Kidney (tissue), 14 donors: ENCODE results near the gene DHRS13. TPM values are rescaled to one million over a fixed set of nuclear protein-coding genes. Genes with fewer than 3 reads are reported as not detected.

Source experiments
- DNase-seq, 5 donors: peaks; one replicate each; pipeline ENCODE4 v3.0.0-alpha.2; 2013 to 2020
- FAIRE-seq: peaks from 2 replicates; lab custom pipeline; 2012; peaks lifted over from hg19 to GRCh38; lab: Jason Lieb, UNC
- H3K27ac ChIP-seq, 2 donors: one replicate each; pipeline ENCODE4 v1.7.0; 2013; ENCODE audit warnings: low read depth in 2 of 2, low read length in 2 of 2, inconsistent platforms in 1 of 2
- H3K27me3 ChIP-seq: one replicate; pipeline ENCODE4 v1.7.1; 2013; ENCODE audit warnings: low read length, inconsistent platforms; ENCODE audit not compliant: control insufficient read depth, insufficient read depth
- H3K36me3 ChIP-seq, 3 donors: one replicate each; pipeline versions ENCODE4 v1.7.0 to v1.7.1; 2013; ENCODE audit warnings: low read length in 3 of 3, control low read depth in 1 of 3, inconsistent platforms in 1 of 3; ENCODE audit not compliant: insufficient read depth in 3 of 3, control insufficient read depth in 2 of 3
- H3K4me1 ChIP-seq, 3 donors: one replicate each; pipeline versions ENCODE4 v1.7.0 to v1.7.1; 2013; ENCODE audit warnings: low read length in 3 of 3, inconsistent platforms in 1 of 3, low read depth in 1 of 3; ENCODE audit not compliant: control insufficient read depth in 2 of 3, insufficient read depth in 2 of 3
- H3K4me3 ChIP-seq, 3 donors: one replicate each; pipeline versions ENCODE4 v1.7.0 to v1.8.1; 2013; ENCODE audit warnings: low read length in 3 of 3, control low read depth in 1 of 3, inconsistent platforms in 1 of 3
- H3K9ac ChIP-seq, 3 donors: one replicate each; pipeline versions ENCODE4 v1.7.0 to v1.7.1; 2013; ENCODE audit warnings: low read length in 3 of 3, control low read depth in 1 of 3, inconsistent platforms in 1 of 3
- H3K9me3 ChIP-seq, 3 donors: one replicate each; pipeline versions ENCODE4 v1.7.0 to v1.7.1; 2013; ENCODE audit warnings: low read length in 3 of 3, control low read depth in 1 of 3, inconsistent platforms in 1 of 3; ENCODE audit not compliant: control insufficient read depth in 2 of 3, insufficient read depth in 1 of 3
- intact Hi-C: fragments of 100-400 bp; cut with DNase I; formaldehyde crosslinking; loops from one replicate; pipeline ENCODE4 v1.11.1; 2022
- polyA plus RNA-seq: library from polyadenylated mRNA; stranded (reverse); fragments of 350-450 nt; fragmentation: Illumina TruSeq; extraction: RNeasy Lipid Tissue Mini Kit (QIAGEN cat#74804); gene quantifications from one replicate; pipeline ENCODE4 v1.2.3, GENCODE V29; 2014; ENCODE audit warnings: low read depth, low replicate concordance; ENCODE audit not compliant: insufficient read depth
- total RNA-seq: library from RNA; stranded (reverse); fragmentation: NEBNext Ultra II Directional; extraction: Animal tissue kit (Norgen Biotek cat#: 25700); gene quantifications from one replicate; pipeline ENCODE4 v1.2.1, GENCODE V29; 2021
- TF ChIP-seq, protein P1 (sequence below): IDR thresholded peaks from 3 replicates; pipeline ENCODE4 v1.5.1; 2012; ENCODE audit warnings: mild to moderate bottlenecking, moderate library complexity, borderline replicate concordance; ENCODE audit not compliant: insufficient read depth; ENCODE audit errors: extremely low read depth
- donor health status: control.
- donor health status: control.
- donor health status: control.
- donor health status: control.
- donor health status: control.
- donor health status: DM: yes; HTN: yes; CAD: no.
- donor health status: Normal renal cell carcinoma (clear cell type).

The DHRS13 gene
- total and polyA plus RNA-seq, 2 donors from 2014 or later, result 21.6 to 29.5 TPM

DNA sequence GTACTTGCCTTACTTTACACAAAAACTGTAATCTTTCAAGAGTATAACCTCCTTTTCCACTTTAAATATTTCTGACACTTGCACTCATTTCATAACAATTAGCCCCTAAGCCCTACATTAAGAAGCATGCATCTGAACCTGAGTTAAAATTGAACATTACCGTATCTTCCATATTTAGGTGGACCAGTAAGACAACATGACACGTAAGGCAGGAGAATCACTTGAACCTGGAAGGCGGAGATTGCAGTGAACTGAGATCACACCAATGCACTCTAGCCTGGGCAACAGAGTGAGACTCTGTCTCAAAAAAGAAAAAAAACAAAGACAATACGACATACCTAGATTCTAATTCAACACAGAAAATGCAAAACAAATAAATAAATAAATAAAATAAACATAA is 41.5 kb upstream of the DHRS13 start:
- no peaks in the 10 kb centered on the region for H3K27me3 ChIP-seq
- H3K4me3 ChIP-seq, result no peak overlapping the region
- no peak overlapping the region for H3K9ac ChIP-seq
- H3K4me1 ChIP-seq, result peaks cover 5 to 25% (median 20%) of the 10 kb centered on the region in 3 donors
- intact Hi-C loops, result no loop called here
- no peak overlapping the region for H3K27ac ChIP-seq
- TF ChIP-seq, protein P1, sequence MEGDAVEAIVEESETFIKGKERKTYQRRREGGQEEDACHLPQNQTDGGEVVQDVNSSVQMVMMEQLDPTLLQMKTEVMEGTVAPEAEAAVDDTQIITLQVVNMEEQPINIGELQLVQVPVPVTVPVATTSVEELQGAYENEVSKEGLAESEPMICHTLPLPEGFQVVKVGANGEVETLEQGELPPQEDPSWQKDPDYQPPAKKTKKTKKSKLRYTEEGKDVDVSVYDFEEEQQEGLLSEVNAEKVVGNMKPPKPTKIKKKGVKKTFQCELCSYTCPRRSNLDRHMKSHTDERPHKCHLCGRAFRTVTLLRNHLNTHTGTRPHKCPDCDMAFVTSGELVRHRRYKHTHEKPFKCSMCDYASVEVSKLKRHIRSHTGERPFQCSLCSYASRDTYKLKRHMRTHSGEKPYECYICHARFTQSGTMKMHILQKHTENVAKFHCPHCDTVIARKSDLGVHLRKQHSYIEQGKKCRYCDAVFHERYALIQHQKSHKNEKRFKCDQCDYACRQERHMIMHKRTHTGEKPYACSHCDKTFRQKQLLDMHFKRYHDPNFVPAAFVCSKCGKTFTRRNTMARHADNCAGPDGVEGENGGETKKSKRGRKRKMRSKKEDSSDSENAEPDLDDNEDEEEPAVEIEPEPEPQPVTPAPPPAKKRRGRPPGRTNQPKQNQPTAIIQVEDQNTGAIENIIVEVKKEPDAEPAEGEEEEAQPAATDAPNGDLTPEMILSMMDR, result no peak
- no peaks in the 10 kb centered on the region for H3K9me3 ChIP-seq
- DNase-seq, result no peak
- peaks cover 0 to 4% (median 2%) of the 10 kb centered on the region in 3 donors for H3K36me3 ChIP-seq
- no peak for FAIRE-seq

- Histone ChIP-seq H3K27me3 (no peaks in the 10 kb centered on the region), H3K9me3 (no peaks in the 10 kb centered on the region), H3K27ac (no peak overlapping the region), H3K4me1 (peaks cover 5 to 21% (median 17%) of the 10 kb centered on the region in 3 donors), H3K36me3 (peaks cover 0 to 4% (median 2%) of the 10 kb centered on the region in 3 donors), H3K4me3 (no peak overlapping the region), H3K9ac (no peak overlapping the region)
- DNase-seq, result no peak
- intact Hi-C loops, result no loop called here
- TF ChIP-seq, protein P1, result no peak
- FAIRE-seq, result no peak
Measured at GRCh38 chr17:28942925-28943324, 40.0 kb upstream of the DHRS13 start.

DNA sequence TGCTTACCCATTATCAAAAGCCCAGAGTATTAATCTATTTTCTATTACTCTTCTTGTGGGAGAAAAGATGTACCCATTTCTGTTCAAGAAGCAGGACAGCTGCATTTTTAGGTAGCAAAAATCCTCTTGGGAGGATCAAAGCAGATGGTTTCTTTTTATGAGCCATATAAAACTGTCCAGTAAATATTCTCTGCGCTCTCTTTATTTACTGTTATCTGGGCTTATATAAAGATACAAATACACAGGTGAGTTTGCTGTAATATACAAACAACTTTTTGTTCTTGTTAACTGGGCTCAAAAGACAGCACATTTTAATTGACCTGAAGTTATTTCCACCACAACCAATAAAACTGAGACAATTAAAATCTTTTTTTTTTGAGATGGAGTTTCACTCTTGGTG is 38.4 kb upstream of the DHRS13 start:
- intact Hi-C loops, result no loop called here

More for the DNA sequence above, 38.4 kb upstream of the DHRS13 start:
- peaks cover 0 to 4% (median 0%) of the 10 kb centered on the region in 3 donors for H3K36me3 ChIP-seq
- H3K9ac ChIP-seq, result no peak overlapping the region
- no peaks in the 10 kb centered on the region for H3K27me3 ChIP-seq
- peaks cover 0 to 14% (median 10%) of the 10 kb centered on the region in 3 donors for H3K4me1 ChIP-seq
- no peak overlapping the region for H3K4me3 ChIP-seq
- no peak for FAIRE-seq
- no peak overlapping the region for H3K27ac ChIP-seq
- H3K9me3 ChIP-seq, result no peaks in the 10 kb centered on the region
- DNase-seq, result no peak
- TF ChIP-seq, protein P1, result no peak
